Stimulated activated CD4-positive, alpha-beta T cell treated with anti-CD3 and anti-CD28 coated beads, Interleukin-4, amount 100 ng/mL, for 24 hours (primary cell): ENCODE measurements around the gene TOMT.

Experiments
- DNase-seq: peaks from one replicate; pipeline ENCODE4 v3.0.0-alpha.2; 2020

The TOMT gene

DNA sequence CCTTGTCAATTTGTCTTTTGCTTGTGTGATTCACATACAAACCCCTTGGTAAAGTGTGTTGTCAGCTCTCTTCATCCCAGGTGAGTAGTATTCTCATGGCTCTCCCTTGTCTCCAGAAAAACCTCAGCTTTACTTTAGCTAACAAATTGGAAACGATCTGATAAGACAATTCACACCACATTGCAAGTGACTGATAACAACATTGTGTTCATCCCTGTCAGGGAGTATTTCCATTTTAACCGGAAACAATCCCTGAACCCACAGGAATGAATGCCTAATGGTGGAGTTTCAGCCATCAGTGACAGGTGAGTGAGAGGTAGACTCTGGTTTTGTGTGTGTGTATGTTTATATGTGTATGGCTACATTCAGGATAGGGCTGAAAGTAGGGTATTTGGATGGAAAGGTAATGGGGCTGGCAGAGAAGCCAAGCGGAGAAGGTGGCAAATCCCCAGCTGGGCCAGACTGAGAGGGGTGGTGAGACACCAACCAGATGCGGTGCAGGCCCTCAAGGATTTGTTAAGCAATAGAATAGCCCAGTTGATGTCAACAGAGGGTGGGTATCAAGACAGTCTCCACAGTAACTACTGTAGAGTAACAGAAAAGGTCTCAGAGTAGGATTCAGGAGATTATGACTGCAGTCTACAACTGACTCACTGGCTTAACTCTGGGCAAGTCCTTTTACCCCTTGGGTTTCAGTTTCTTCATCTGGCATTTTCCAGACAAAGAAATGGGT, 17.5 kb upstream of the TOMT start:
- no peak for DNase-seq

DNA sequence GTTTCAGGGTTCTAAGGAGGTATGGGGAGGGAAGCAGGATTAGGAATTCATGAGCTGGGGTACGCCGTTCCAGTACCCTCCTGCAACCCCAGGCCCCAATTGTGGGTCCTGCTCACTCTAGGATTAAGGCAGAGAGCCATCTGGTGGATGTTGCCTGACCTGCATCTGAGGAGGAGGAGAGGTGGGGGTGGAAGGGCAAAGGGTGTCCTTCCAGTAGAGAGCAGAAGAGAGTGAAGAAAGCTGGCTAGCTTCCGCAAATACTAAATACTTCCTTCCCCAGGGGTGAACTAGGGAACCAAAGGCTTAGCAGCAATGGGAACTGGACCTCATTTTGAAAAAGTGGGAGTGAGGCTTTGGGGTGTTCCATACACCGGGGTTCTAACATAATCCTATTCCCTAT, 14.4 kb upstream of the TOMT start:
- peak; percentile 70 for DNase-seq

- DNase-seq: no peak
These were observed 7.0 kb upstream of the TOMT start for GRCh38 chr11:72098741-72099140.

- DNase-seq: no peak
These were observed 5.7 kb upstream of the TOMT start for GRCh38 chr11:72100009-72100408.

DNA sequence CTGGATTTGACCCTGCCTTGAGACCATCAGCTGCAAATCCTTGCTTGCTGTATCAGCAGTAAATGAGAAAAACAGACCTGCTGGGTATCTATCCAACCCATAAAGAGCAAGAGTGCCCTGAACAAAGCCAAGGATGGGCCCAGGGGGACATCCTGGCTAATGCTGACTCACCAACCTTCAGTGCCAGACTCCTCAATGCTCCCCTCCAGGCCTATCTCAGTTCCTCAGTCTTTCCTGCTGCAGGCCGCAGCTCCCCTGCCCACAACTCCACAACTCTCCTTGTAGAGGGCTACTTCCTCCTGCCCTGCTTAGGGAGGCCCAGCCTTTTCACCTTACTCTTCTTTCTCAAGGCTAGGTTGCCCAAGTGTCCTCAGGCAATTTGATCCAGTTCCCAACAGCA, 5.3 kb upstream of the TOMT start:
- no peak for DNase-seq

- DNase-seq: no peak
These were observed 3.6 kb upstream of the TOMT start for GRCh38 chr11:72102162-72102561.

- DNase-seq: no peak
These were observed 3.1 kb upstream of the TOMT start for GRCh38 chr11:72102631-72102945.

DNA sequence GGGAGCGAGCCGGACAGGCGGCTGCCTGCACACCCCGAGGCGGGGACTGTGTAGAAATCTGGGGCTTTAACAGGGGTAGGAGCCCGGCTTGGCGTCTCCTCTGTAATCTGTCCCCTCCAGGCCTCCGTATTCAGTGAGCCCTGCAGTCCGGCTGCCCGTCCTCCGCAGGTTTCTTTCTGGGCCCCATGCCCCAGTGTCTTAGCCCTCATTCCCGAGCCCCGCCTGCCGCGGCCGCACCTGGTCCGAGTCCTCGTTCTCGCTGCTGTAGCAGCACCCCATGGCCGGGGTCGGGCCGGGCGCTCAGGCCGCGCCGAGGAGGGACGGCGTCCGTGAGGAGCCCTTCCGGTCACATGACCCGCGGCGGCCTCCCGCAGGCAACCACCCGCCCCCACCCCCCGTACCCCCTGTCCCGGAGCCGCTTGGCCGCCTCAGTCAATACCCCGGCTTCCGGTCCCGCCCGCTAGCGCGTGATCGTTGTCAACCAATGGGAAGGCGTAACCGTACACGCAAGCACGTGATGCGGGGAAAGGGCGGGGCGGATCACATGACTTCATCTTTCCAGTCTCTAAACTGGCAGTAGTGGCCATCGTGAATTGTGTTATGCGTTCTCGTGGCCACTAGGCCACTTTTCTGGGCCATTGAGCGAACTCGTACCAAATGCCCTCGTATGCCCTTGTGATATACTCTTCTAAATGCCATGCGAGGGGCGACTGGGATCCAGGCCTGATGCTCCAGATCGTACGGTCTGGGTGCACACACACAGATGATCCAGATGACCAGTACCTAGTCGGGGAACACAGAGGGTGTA, 2.6 kb upstream of the TOMT start, which contains the start of gene LAMTOR1:
Gene LAMTOR1, minus strand, starts transcription at position 352 of the 808 bp plus-strand sequence. Its CDS starts 73 bp downstream, at position 279.
- DNase-seq: peak; percentile 99

GRCh38 chr11:72103754-72104167, 2.0 kb upstream of the TOMT start:
- DNase-seq: no peak

- no peak for DNase-seq
These were observed 5.8 kb downstream of the TOMT start for GRCh38 chr11:72111300-72112142.

- DNase-seq: peak; percentile 100
These were observed 6.6 kb downstream of the TOMT start, which contains the start of gene ANAPC15 for GRCh38 chr11:72112143-72112977. Gene ANAPC15 (minus strand): TSS chr11:72112695. CDS start chr11:72111276, 1,419 bp downstream.

- no peak for DNase-seq
These were observed 7.5 kb downstream of the TOMT start for GRCh38 chr11:72112978-72113808.

- DNase-seq: no peak
These were observed 8.8 kb downstream of the TOMT start for GRCh38 chr11:72114570-72114969.

DNA sequence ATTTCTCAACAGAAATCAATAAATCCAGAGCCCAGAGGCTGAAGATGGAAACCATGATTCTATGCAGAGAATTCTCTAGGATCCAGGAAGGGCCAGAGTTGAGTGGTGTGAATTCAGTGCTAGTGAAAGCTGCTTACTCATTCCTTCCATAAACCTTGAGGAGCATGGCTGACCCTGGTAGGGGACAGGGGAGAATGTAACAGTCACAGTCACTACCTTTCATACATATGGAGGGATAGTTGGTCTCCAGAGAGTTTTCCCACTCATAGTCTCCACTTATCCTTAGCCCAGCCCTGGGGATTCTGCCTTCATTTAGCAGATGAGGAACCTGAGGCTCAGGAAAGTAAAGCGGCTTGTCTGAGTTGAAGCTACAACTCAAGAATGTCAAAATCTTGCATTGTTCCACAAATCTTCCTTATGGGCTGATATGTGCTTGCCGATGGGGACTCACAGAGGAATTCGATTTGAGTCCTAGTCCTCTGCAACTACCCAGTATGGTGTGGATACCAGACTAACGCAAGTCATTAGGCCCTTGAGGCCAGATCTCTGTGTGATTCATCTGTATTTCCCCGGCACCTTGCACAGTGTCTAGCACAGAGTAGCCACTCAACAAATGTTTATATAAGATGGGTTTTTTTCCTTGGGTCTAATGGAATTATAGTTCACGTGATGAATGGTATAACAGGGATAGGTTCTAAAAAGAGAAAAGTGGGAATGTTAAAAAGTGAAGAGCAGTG, 10.5 kb downstream of the TOMT start:
- DNase-seq: no peak

- no peak for DNase-seq
These were observed 13.5 kb downstream of the TOMT start for GRCh38 chr11:72119198-72119597.

DNA sequence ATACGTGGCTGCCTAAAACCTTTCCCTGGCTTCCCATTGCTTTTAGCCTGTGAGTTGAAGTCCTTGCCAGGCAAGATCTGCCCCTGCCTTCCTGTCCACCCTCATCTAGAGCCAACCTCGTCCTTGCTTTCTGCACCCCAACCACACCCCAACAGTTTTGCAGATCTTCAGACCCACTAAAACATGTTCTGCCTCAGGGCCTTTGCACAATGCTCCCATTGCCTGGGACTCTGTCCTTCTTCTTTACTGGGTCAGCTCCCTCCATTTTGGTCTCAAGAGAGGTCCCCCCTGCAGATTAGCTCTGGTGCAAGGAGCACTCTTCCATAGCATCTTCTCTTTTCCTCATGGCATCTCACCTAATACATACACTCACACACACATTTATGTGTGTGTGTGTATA, 15.2 kb downstream of the TOMT start:
- no peak for DNase-seq

GRCh38 chr11:72122607-72123006, 16.9 kb downstream of the TOMT start:
- no peak for DNase-seq

GRCh38 chr11:72123117-72123653, 17.5 kb downstream of the TOMT start:
- no peak for DNase-seq

- no peak for DNase-seq
These were observed 18.3 kb downstream of the TOMT start for GRCh38 chr11:72124046-72124445.

DNA sequence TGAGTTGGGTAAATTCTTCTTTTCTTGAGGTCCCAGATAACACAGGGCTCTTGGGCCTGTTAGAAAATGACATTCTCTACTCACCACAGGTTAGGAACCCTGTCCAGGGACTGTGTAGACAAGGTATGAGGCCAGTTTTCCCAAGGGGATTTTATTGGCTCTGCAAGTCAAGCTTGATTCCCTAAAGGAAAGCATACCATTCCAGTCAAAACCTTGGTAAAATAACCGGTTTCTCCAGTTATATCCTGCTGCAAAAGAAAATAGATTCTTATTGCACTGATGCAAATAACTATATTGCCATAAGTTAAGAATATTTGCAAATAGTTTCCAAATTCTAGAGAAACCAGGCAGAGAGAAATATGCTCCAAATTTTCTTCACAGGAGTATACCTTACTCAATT, 20.2 kb downstream of the TOMT start:
- no peak for DNase-seq
